T-helper 2 cell treated with Interferon-gamma antibody and Interleukin-4, amounts not matched to agents 5 μg/mL and 100 μg/mL, for 36 hours (primary cell): ENCODE data around the gene FOXP1.
A peak's percentile ranks its signal among the peaks of the same experiment; 100 is the strongest.

Experiments
- DNase-seq: peaks from one replicate; pipeline ENCODE4 v3.0.0; 2021; ENCODE audit warnings: low spot score
- H3K27ac Mint-ChIP-seq: one replicate; pipeline ENCODE4 v1.8.0; 2021; ENCODE audit warnings: mild to moderate bottlenecking, mixed read lengths
- H3K27me3 Mint-ChIP-seq: one replicate; pipeline ENCODE4 v1.8.0; 2021; ENCODE audit warnings: low read depth, mixed read lengths
- H3K36me3 Mint-ChIP-seq: one replicate; pipeline ENCODE4 v1.8.0; 2021; ENCODE audit warnings: low read depth, mixed read lengths
- H3K4me1 Mint-ChIP-seq: one replicate; pipeline ENCODE4 v1.8.0; 2021; ENCODE audit warnings: low read depth, mixed read lengths
- H3K4me3 Mint-ChIP-seq: one replicate; pipeline ENCODE4 v1.8.0; 2022; ENCODE audit warnings: mild to moderate bottlenecking, moderate library complexity, mixed read lengths
- H3K9me3 Mint-ChIP-seq: one replicate; pipeline ENCODE4 v1.8.0; 2021; ENCODE audit warnings: mixed read lengths

Gene FOXP1

GRCh38 chr3:71131375-71132314 lies 451.9 kb downstream of the FOXP1 start:
- Mint-ChIP-seq H3K4me1 (peaks cover 54% of the 10 kb centered on the region), H3K4me3 (peak overlapping the region; percentile 91), H3K9me3 (no peaks in the 10 kb centered on the region), H3K27me3 (no peaks in the 10 kb centered on the region), H3K27ac (peak overlapping the region; percentile 98), H3K36me3 (peaks cover 8% of the 10 kb centered on the region)
- DNase-seq: no peak

GRCh38 chr3:71130471-71131374 lies 452.8 kb downstream of the FOXP1 start:
- H3K4me3 Mint-ChIP-seq: peak overlapping the region; percentile 91
- DNase-seq: peak; percentile 77
- no peaks in the 10 kb centered on the region for H3K27me3 Mint-ChIP-seq
- peaks cover 11% of the 10 kb centered on the region for H3K36me3 Mint-ChIP-seq
- peak overlapping the region; percentile 98 for H3K27ac Mint-ChIP-seq
- no peaks in the 10 kb centered on the region for H3K9me3 Mint-ChIP-seq
- peaks cover 59% of the 10 kb centered on the region for H3K4me1 Mint-ChIP-seq

- H3K4me1 Mint-ChIP-seq: peaks cover 68% of the 10 kb centered on the region
- DNase-seq: no peak
Measured at GRCh38 chr3:71129611-71130431, 453.7 kb downstream of the FOXP1 start.

GRCh38 chr3:71128961-71129360 lies 454.6 kb downstream of the FOXP1 start:
- Mint-ChIP-seq H3K4me1 (peaks cover 65% of the 10 kb centered on the region), H3K9me3 (no peaks in the 10 kb centered on the region), H3K4me3 (peak overlapping the region; percentile 91), H3K27ac (peak overlapping the region; percentile 98), H3K27me3 (no peaks in the 10 kb centered on the region), H3K36me3 (peaks cover 19% of the 10 kb centered on the region)
- DNase-seq: peak; percentile 57

More at GRCh38 chr3:71129611-71130431, 453.7 kb downstream of the FOXP1 start:
- H3K4me3 Mint-ChIP-seq: peak overlapping the region; percentile 91
- no peaks in the 10 kb centered on the region for H3K9me3 Mint-ChIP-seq
- peaks cover 17% of the 10 kb centered on the region for H3K36me3 Mint-ChIP-seq
- no peaks in the 10 kb centered on the region for H3K27me3 Mint-ChIP-seq
- peak overlapping the region; percentile 98 for H3K27ac Mint-ChIP-seq

GRCh38 chr3:71127844-71128243 lies 455.7 kb downstream of the FOXP1 start:
- no peak for DNase-seq

GRCh38 chr3:71127052-71127831 lies 456.3 kb downstream of the FOXP1 start:
- H3K9me3 Mint-ChIP-seq: no peaks in the 10 kb centered on the region
- DNase-seq: peak; percentile 57
- peak overlapping the region; percentile 91 for H3K4me3 Mint-ChIP-seq
- peak overlapping the region; percentile 78 for H3K27ac Mint-ChIP-seq
- no peaks in the 10 kb centered on the region for H3K27me3 Mint-ChIP-seq
- H3K36me3 Mint-ChIP-seq: peaks cover 25% of the 10 kb centered on the region
- peaks cover 66% of the 10 kb centered on the region for H3K4me1 Mint-ChIP-seq

More at GRCh38 chr3:71127844-71128243, 455.7 kb downstream of the FOXP1 start:
- H3K27ac Mint-ChIP-seq: peak overlapping the region; percentile 78
- H3K4me1 Mint-ChIP-seq: peaks cover 66% of the 10 kb centered on the region
- no peaks in the 10 kb centered on the region for H3K9me3 Mint-ChIP-seq
- H3K27me3 Mint-ChIP-seq: no peaks in the 10 kb centered on the region
- peak overlapping the region; percentile 91 for H3K4me3 Mint-ChIP-seq
- H3K36me3 Mint-ChIP-seq: peaks cover 21% of the 10 kb centered on the region

GRCh38 chr3:71125738-71126137 lies 457.8 kb downstream of the FOXP1 start:
- H3K36me3 Mint-ChIP-seq: peaks cover 23% of the 10 kb centered on the region
- no peaks in the 10 kb centered on the region for H3K27me3 Mint-ChIP-seq
- H3K4me3 Mint-ChIP-seq: peak overlapping the region; percentile 56
- no peaks in the 10 kb centered on the region for H3K9me3 Mint-ChIP-seq
- H3K4me1 Mint-ChIP-seq: peaks cover 65% of the 10 kb centered on the region
- no peak for DNase-seq
- peak overlapping the region; percentile 69 for H3K27ac Mint-ChIP-seq

- no peak overlapping the region for H3K4me3 Mint-ChIP-seq
- H3K27ac Mint-ChIP-seq: no peak overlapping the region
- no peaks in the 10 kb centered on the region for H3K9me3 Mint-ChIP-seq
- H3K4me1 Mint-ChIP-seq: peaks cover 75% of the 10 kb centered on the region
- H3K36me3 Mint-ChIP-seq: peaks cover 23% of the 10 kb centered on the region
- no peak for DNase-seq
- no peaks in the 10 kb centered on the region for H3K27me3 Mint-ChIP-seq
Measured at GRCh38 chr3:71124048-71124447, 459.5 kb downstream of the FOXP1 start.

GRCh38 chr3:71122641-71123040 lies 460.9 kb downstream of the FOXP1 start:
- Mint-ChIP-seq H3K36me3 (peaks cover 30% of the 10 kb centered on the region), H3K4me1 (peaks cover 74% of the 10 kb centered on the region), H3K4me3 (no peak overlapping the region), H3K27me3 (no peaks in the 10 kb centered on the region), H3K9me3 (no peaks in the 10 kb centered on the region), H3K27ac (no peak overlapping the region)
- no peak for DNase-seq

GRCh38 chr3:71121429-71122167 lies 461.9 kb downstream of the FOXP1 start:
- Mint-ChIP-seq H3K9me3 (no peaks in the 10 kb centered on the region), H3K4me3 (no peak overlapping the region), H3K36me3 (peaks cover 35% of the 10 kb centered on the region), H3K27ac (no peak overlapping the region), H3K4me1 (peaks cover 67% of the 10 kb centered on the region), H3K27me3 (no peaks in the 10 kb centered on the region)
- no peak for DNase-seq

- H3K27ac Mint-ChIP-seq: no peak overlapping the region
- DNase-seq: no peak
- no peak overlapping the region for H3K4me3 Mint-ChIP-seq
- peaks cover 28% of the 10 kb centered on the region for H3K36me3 Mint-ChIP-seq
- peaks cover 58% of the 10 kb centered on the region for H3K4me1 Mint-ChIP-seq
- no peaks in the 10 kb centered on the region for H3K27me3 Mint-ChIP-seq
- no peaks in the 10 kb centered on the region for H3K9me3 Mint-ChIP-seq
Measured at GRCh38 chr3:71120012-71120411, 463.5 kb downstream of the FOXP1 start.

GRCh38 chr3:71119171-71119570 lies 464.4 kb downstream of the FOXP1 start:
- H3K4me1 Mint-ChIP-seq: peaks cover 54% of the 10 kb centered on the region
- no peak for DNase-seq
- H3K27me3 Mint-ChIP-seq: no peaks in the 10 kb centered on the region
- H3K4me3 Mint-ChIP-seq: no peak overlapping the region
- H3K27ac Mint-ChIP-seq: peak overlapping the region; percentile 5
- H3K9me3 Mint-ChIP-seq: no peaks in the 10 kb centered on the region
- peaks cover 26% of the 10 kb centered on the region for H3K36me3 Mint-ChIP-seq
